Left lung (tissue), 10 donors: Measurements from ENCODE around the gene TMEM212. TPM values are rescaled to one million over a fixed set of nuclear protein-coding genes. Genes with fewer than 3 reads are reported as not detected.
A peak's percentile ranks its signal among the peaks of the same experiment; 100 is the strongest.

Experiments used
- ATAC-seq: fragments of 200-7000 bp; cut with Tn5 transposase; one replicate; pipeline ENCODE4 v1.9.1; 2020; ENCODE audit warnings: moderate library complexity
- DNase-seq, 4 donors: peaks; one replicate each; pipeline ENCODE4 v3.0.0-alpha.2; 2013 to 2020
- H3K27ac ChIP-seq, 2 donors: fragments of 200-600 bp; sonication (generic) in 1 of 2; one replicate each; pipeline versions ENCODE4 v1.5.0 to v1.8.0; 2020 to 2021
- H3K27me3 ChIP-seq, 2 donors: fragments of 200-600 bp; sonication (generic) in 1 of 2; one replicate each; pipeline versions ENCODE4 v1.5.0 to v1.8.0; 2020 to 2021
- H3K36me3 ChIP-seq, 2 donors: fragments of 200-600 bp; sonication (generic) in 1 of 2; one replicate each; pipeline versions ENCODE4 v1.5.0 to v1.8.0; 2020 to 2021
- H3K4me1 ChIP-seq, 2 donors: fragments of 200-600 bp; one replicate each; pipeline ENCODE4 v1.8.0; 2021
- H3K4me3 ChIP-seq, 2 donors: fragments of 200-600 bp; sonication (generic) in 1 of 2; one replicate each; pipeline versions ENCODE4 v1.5.0 to v1.8.0; 2020 to 2021; ENCODE audit warnings: mild to moderate bottlenecking in 1 of 2
- H3K9me3 ChIP-seq, 2 donors: fragments of 200-600 bp; sonication (generic) in 1 of 2; one replicate each; pipeline versions ENCODE4 v1.5.0 to v1.8.0; 2020 to 2021
- CTCF ChIP-seq, 2 donors: fragments of 200-600 bp; sonication (generic) in 1 of 2; IDR thresholded peaks; one replicate each; pipeline versions ENCODE4 v1.5.0 to v1.8.0; 2021; ENCODE audit warnings: antibody characterized with exemption in 2 of 2
- intact Hi-C, 2 donors: fragments of 100-400 bp; cut with DNase I; formaldehyde crosslinking; loops; one replicate each; pipeline versions ENCODE4 v1.11.2 to v1.14.2; 2022
- polyA plus RNA-seq, 6 donors: library from polyadenylated mRNA; unstranded; fragments of 120-200 nt; gene quantifications; one replicate each; pipeline ENCODE4 v1.2.1, GENCODE V29; 2013; ENCODE audit not compliant: insufficient read length in 6 of 6
- total RNA-seq, 2 donors: library from RNA; stranded (reverse); fragmentation: NEBNext Ultra II Directional; extraction: Animal tissue kit (Norgen Biotek cat#: 25700); gene quantifications; one replicate each; pipeline ENCODE4 v1.2.1, GENCODE V29; 2021
- donor health status: DM: no; HTN: yes; CAD: no.
- donor health status: DM: no; HTN: no; CAD: no.

Gene TMEM212
- total and polyA plus RNA-seq, 8 donors, result 0.50 to 6.2 (median 3.2) TPM; not detected in 1

GRCh38 chr3:171809861-171810628 is 33.1 kb upstream of the TMEM212 start, which contains the start of gene PLD1:
Gene PLD1 (minus strand): TSS chr3:171810483. CDS start chr3:171738051, 72,432 bp downstream.
- DNase-seq (peak; percentile 69 to 97 (median 83)), ATAC-seq (peak; percentile 93)
- Histone ChIP-seq H3K4me3 (peak within 1 kb of the TSS; percentile 70 to 77), H3K36me3 (no peaks in the 10 kb centered on the region), H3K4me1 (peaks cover 5 to 67% of the 10 kb centered on the region in 2 donors), H3K27ac (peak within 1 kb of the TSS; percentile 89 to 96), H3K27me3 (no peaks in the 10 kb centered on the region), H3K9me3 (no peaks in the 10 kb centered on the region)
- intact Hi-C loops, result no loop called here
- TF ChIP-seq CTCF (IDR thresholded peaks at IDR 0.05), result no peak

- TF ChIP-seq CTCF (IDR thresholded peaks at IDR 0.05), result no peak
- intact Hi-C loops, result no loop called here
- no peak for ATAC-seq
- Histone ChIP-seq H3K36me3 (no peaks in the 10 kb centered on the region), H3K4me3 (peak overlapping the region; percentile 70 to 77), H3K9me3 (no peaks in the 10 kb centered on the region), H3K27me3 (no peaks in the 10 kb centered on the region), H3K4me1 (peaks cover 5 to 61% of the 10 kb centered on the region in 2 donors), H3K27ac (peak overlapping the region; percentile 89 to 96)
- DNase-seq, result no peak
Measured at GRCh38 chr3:171810629-171811294, 32.4 kb upstream of the TMEM212 start.

GRCh38 chr3:171811295-171811912 is 31.7 kb upstream of the TMEM212 start:
- intact Hi-C loops, result no loop called here
- Histone ChIP-seq H3K27ac (peak overlapping the region; percentile 89 to 96), H3K4me3 (no peak overlapping the region), H3K9me3 (no peaks in the 10 kb centered on the region), H3K27me3 (no peaks in the 10 kb centered on the region), H3K36me3 (no peaks in the 10 kb centered on the region), H3K4me1 (peaks cover 5 to 54% of the 10 kb centered on the region in 2 donors)
- no peak for TF ChIP-seq CTCF (IDR thresholded peaks at IDR 0.05)
- DNase-seq, result peak in 2 of 4 donors; percentile 55 to 77
- ATAC-seq, result peak; percentile 10

GRCh38 chr3:171811913-171812335 is 31.2 kb upstream of the TMEM212 start:
- H3K4me1 ChIP-seq, result peaks cover 5 to 49% of the 10 kb centered on the region in 2 donors
- H3K27ac ChIP-seq, result peak overlapping the region in 1 of 2 donors; percentile 96
- DNase-seq, result no peak
- ATAC-seq, result no peak
- no peak for TF ChIP-seq CTCF (IDR thresholded peaks at IDR 0.05)
- no peaks in the 10 kb centered on the region for H3K36me3 ChIP-seq
- H3K9me3 ChIP-seq, result no peaks in the 10 kb centered on the region
- no peaks in the 10 kb centered on the region for H3K27me3 ChIP-seq
- no peak overlapping the region for H3K4me3 ChIP-seq
- intact Hi-C loops, result no loop called here

- intact Hi-C loops, result no loop called here
- Histone ChIP-seq H3K9me3 (no peaks in the 10 kb centered on the region), H3K27ac (peak overlapping the region in 1 of 2 donors; percentile 75), H3K27me3 (no peaks in the 10 kb centered on the region), H3K4me1 (peaks cover 5 to 46% of the 10 kb centered on the region in 2 donors), H3K36me3 (no peaks in the 10 kb centered on the region), H3K4me3 (no peak overlapping the region)
- ATAC-seq, result no peak
- TF ChIP-seq CTCF (IDR thresholded peaks at IDR 0.05), result no peak
- no peak for DNase-seq
Measured at GRCh38 chr3:171812811-171813210, 30.3 kb upstream of the TMEM212 start.
